OCI-LY7 (cell line): ENCODE data around the gene NAT9.

ENCODE experiments used
- EZH2phosphoT487 ChIP-seq: fragments of 200-600 bp; sonication (generic); IDR thresholded peaks from 2 replicates; pipeline ENCODE4 v1.6.1; 2018; ENCODE audit warnings: low read depth, borderline replicate concordance, mild to moderate bottlenecking, mixed run types, antibody characterized with exemption, low read length, moderate library complexity, mixed read lengths
- TF ChIP-seq, protein P1 (sequence below): fragments of 200-600 bp; sonication (generic); conservative IDR thresholded peaks from 2 replicates; pipeline ENCODE4 v1.5.1; 2014; ENCODE audit warnings: mild to moderate bottlenecking, antibody characterized with exemption, low read length, moderate library complexity, mixed read lengths

DNA sequence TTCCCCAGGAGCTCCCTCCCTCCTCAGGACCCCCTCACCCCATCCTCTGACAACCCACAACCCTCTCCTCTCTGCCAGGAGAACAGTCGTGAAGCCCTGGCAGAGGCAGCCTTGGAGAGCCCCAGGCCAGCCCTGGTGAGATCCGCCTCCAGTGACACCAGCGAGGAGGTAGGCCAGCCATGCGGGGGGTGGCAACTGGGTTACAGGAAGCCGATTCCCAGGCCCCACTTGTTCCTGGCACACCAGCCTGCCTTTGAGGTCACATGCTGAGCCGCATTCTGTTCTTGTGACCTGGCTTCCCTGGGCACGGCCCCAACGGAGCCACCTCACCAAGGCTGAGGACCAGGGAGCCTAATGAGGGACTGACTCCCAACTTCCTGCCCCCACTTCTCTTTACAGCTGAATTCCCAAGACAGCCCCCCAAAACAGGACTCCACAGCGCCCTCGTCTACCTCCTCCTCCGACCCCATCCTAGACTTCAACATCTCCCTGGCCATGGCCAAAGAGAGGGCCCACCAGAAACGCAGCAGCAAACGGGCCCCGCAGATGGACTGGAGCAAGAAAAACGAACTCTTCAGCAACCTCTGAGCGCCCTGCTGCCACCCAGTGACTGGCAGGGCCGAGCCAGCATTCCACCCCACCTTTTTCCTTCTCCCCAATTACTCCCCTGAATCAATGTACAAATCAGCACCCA lies 7.9 kb downstream of the NAT9 start:
- TF ChIP-seq, protein P1, sequence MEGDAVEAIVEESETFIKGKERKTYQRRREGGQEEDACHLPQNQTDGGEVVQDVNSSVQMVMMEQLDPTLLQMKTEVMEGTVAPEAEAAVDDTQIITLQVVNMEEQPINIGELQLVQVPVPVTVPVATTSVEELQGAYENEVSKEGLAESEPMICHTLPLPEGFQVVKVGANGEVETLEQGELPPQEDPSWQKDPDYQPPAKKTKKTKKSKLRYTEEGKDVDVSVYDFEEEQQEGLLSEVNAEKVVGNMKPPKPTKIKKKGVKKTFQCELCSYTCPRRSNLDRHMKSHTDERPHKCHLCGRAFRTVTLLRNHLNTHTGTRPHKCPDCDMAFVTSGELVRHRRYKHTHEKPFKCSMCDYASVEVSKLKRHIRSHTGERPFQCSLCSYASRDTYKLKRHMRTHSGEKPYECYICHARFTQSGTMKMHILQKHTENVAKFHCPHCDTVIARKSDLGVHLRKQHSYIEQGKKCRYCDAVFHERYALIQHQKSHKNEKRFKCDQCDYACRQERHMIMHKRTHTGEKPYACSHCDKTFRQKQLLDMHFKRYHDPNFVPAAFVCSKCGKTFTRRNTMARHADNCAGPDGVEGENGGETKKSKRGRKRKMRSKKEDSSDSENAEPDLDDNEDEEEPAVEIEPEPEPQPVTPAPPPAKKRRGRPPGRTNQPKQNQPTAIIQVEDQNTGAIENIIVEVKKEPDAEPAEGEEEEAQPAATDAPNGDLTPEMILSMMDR = no peak
- no peak for TF ChIP-seq EZH2phosphoT487
